NCI-H2196 treated with DMSO at 0.1 percent for 48 hours (cell line): Measurements from ENCODE around the gene GPATCH11.

Experiments
- DNase-seq: peaks from one replicate; lab custom pipeline; 2025; ENCODE audit not compliant: unreplicated experiment; lab: John Stamatoyannopoulos, UW

GPATCH11 gene

DNA sequence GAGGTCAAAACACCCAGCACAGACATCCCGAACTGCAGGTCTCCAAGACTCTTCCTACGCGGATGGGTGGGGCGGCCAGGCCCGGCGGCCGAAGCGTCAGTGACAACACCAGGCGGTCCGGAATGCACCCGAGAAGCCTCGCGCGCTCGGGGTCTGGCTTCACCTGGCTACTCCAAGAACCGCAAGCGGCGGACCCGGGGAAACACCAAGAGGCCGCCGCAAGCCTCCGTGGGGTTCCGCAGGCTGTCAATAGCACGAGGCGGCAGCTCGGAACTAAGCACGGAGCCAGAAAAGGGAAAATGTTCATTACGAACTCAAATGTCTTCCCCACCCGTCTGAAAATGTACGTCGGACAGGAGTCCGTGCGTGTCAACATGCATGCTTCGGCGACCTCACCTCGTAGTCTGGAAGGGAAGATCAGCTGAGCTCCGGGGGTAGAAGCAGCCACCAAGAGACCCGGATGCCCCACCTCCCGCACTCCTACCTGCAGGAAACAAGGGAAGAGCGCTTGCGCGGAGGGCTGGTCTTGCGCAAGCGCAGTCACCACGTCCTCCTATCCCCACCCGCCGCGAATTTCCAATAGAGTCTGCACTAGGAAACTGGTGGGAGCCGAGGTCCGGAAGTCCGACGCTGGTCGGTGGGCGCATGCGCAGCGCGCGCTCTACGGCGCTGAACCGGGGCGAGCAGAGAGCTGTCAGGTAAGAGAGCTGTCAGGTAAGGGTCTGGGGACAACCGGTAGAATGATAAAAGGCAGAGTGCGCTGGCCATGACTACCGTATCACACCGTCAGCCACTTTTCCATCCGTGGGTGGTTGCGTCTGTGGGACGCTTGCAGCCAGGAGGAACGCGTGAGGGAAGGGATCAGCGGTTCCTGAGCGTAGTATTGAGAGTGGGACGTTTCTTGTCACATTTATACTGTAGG is at the start of gene GPATCH11, which contains the start of gene HEATR5B:
GPATCH11 (plus strand) TSS at position 646 of the 922 bp plus-strand sequence. CDS start 3,864 bp downstream, outside the sequence.
HEATR5B (minus strand) TSS at position 500 of the 922 bp plus-strand sequence. CDS start 958 bp downstream, outside the sequence.
- DNase-seq = peak; percentile 93

DNA sequence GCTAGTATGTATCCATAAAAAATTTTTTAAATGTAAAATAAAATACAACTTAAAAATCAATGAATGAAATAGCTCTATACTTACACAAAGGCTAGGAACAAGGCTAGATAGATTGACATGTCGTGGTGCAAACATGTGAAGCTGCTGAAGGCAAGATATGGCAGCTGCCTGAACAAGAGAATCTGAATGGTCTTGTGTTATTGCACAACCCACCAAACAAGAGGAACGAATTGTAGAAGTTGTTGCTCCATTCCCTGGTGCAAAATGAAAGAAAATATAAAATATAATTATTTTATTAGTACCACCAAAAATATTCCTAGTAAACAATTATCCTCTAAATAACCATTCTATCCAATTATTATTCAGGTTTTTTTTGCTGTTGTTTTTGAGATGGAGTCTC is 46.5 kb upstream of the GPATCH11 start:
- no peak for DNase-seq

DNA sequence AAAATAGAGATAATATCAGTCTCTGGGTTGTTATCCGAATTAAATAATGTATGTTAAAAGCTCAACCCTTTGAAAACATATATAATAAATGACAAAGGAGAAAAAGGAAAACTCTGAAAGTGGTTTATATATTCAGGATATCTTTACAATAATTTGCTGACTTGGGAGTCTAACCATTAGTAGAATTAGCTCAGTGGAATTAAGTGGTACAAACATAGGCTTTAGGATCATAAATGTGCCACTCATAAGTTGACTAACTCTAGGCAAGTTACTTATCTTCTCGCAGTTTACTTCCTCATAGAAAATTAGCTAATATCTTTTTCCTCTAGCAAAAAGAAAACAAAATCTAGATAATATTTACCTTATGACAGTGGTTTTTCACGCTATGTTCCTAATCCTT is 44.7 kb upstream of the GPATCH11 start:
- no peak for DNase-seq

DNA sequence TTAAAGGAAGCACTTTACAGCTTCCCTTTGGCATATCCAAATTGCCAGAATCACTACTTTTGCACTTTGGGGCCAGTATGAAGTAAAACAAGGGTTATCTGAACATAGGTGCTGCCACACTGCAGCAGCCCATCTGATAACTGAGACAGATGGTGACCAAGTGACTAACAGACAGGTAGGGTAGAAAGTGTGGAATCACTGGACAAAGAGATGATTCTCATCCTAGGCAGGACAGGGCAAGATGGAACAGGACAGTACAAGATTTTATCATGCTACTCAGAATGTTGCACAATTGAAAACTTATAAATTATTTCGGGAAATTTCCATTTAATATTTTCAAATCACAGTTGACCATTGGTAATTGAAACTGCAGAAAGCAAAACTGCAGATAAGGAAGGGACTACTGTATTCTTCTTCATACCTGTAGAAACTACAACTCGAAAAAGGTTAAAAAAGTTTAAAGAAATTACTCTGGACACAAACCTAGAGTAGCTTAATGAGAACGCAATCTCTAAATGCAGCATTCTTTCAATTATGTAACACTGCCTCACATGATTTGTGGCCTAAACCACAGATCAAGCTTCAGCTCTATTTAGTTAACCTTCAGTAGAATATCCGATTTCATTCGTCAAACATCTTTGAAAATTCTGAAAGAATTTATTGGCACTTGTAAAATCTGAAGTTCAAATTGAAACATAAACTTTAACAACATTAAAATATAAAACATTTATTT is 31.6 kb upstream of the GPATCH11 start:
- DNase-seq = no peak

DNA sequence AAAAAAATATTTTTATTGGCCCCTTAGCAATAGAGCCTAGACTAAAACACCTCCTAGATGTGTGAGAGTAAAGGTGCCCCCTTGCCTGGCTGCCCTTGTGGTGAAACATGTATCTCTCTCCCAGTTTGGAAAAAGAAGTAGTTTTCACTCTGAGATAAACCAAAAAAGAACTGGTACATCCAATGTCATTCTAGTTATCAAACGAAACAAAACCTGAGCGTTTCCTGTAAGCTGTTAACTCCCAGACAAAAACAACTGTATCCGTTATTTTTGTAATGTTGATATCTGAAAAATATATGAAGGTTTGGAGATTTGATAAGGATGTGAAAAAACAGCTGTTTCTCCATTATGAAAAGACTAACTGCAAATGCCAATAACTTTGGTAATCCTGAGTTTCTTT is 24.5 kb upstream of the GPATCH11 start:
- no peak for DNase-seq

DNA sequence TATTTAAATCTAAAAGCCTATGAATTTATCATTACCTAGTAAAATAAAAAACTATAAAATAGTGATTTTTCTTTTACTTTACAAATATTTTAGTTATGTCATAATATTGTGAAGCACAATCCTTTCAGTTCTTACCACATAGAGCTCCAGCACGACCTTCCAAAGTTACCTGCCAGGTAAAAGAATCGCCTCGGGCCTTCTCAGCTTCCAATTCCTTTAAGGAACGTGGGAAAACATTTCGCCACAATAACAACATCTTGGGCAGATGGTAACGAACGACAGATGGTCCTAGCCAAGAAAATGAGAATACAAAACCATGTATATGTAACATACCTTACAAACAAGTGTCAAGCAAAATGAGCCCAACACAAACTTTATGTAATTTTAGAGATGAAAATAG is 23.9 kb upstream of the GPATCH11 start:
- DNase-seq = no peak

DNA sequence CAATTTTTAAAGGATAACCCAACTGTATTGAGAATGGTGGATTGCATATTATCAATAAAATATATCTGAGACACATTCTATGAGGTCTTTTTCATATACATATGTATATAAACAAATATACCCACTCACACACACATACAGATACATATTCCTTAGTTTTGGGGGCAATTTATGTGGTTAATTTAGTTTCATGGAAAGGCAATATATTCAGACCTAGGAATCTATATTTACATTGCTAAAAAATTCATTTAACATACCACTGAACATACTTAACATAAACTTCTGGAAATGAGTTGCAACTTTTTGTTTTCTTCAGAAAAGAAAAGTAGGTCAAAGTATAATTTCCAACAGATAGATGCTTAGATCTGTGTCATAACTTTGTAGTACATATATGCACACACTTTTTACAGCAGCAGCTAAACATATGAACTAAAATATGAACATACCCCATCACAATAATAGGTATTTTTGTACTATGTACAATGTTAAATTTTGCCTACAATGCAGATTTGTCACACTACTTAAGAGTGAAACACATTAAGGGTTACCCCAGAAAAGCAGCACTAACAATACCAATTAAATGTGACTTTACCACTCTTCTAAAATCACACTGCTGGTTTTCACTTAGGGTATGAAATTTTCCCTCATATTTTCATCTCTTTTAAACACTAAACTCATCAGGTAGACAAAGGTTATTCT is 23.2 kb upstream of the GPATCH11 start:
- DNase-seq = no peak

DNA sequence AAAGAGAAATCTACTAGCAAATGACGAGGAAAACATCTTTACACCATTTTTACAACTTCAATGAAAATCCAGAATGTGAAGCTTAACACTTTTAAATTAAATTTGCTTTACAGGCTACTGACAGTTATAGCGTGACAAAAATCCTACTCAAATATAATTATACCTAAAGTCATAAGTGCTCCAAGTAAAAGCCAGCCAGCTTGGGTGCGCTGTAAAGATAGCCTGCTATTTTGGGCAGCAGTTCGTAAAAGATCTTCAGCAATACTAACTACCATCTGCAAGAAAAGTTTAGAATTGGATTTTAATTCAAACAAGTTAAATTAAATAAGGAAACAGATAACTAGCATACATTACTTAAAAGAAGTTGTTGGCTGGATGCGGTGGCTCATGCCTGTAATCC is 22.5 kb upstream of the GPATCH11 start:
- no peak for DNase-seq

DNA sequence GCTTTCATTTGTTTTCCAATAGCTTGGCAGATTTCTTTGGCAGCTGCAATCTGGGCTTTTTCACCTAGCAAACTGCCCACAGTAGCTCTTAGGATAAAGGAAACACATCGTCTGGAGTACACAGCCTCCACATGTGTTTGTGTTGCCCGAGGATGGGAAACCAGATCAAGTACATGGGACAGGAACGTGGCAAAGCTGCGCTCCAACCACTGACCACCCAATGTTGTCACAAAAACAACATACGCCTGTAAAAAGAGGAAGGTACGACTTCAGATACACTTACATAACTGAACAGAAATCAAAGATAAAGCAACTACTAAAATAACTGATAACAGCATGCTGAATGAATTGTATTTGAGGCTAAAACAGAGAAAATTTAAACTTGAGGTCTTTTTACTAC is 15.6 kb upstream of the GPATCH11 start:
- no peak for DNase-seq

DNA sequence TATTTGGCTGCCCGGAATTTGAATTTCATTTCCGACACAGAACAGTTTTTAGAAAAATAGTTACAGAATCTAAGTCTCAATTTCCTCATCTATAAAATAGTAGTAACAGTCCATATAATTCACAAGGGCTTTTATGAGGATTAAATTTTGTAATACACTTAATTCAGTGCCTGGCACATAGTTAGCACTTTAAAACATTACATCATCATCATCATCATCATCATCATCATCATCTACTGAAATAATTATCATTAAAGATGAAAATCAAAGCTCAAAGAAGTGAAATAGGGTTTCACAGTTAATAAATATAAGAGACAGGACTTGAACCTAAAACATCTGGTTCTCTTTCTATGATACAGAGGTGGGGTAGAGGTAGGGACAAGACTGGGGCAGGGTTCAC is 13.4 kb upstream of the GPATCH11 start:
- DNase-seq = no peak

DNA sequence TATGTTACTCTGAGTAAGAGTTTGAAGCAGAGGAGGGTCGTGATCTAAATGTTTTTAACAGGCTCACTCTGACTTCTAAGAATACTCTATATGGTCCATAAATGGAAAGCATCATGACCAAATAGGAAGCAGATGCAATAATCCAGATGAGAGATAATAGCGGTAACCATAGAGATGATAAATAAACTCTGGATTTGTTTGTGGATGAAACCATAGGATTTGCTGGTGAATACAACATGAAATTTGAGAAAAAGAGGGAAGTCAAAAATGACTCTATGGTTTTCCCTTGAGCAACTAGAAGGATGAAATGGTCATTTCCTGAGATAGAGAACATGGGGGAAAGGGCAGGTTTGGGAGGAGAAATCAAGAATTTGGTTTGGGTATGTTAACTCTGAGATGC is 4.1 kb upstream of the GPATCH11 start:
- no peak for DNase-seq

DNA sequence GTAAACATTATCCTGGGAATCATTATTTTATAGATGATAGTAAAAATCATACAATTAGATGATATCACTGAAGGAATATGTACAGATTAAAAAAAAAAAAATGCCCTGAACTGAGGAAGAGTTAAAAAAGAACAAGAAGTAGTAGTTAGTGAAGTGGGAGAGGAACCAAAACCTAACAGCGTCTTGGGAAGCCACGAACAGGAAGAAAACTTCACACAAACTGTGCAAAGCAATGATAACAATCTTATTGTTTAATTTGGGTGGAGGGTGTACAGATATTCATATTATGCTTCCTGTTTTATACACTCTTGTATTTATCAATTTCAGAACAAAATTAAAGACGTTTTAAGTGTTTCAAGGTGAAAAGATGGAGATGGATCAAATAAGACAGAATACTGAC is 3.6 kb upstream of the GPATCH11 start:
- no peak for DNase-seq

DNA sequence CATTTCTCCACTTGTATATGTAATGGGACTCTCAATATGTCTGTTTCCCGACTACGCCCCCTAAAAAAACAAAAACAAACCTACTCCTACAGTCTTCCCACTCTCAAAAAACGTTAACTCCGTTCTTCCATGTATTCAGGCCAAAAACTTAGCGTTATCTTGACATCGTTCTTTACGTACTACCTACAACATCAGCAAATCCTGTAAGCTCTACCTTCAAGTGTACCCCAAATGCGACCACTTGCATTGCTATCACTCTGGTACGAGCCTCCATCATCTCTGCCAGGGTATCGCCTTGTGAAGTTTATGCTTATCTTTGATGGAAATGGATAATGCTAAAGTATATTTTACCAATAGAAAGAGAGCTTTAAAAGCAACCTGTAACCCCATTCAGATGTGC is 479 bp downstream of the GPATCH11 start:
- no peak for DNase-seq

DNA sequence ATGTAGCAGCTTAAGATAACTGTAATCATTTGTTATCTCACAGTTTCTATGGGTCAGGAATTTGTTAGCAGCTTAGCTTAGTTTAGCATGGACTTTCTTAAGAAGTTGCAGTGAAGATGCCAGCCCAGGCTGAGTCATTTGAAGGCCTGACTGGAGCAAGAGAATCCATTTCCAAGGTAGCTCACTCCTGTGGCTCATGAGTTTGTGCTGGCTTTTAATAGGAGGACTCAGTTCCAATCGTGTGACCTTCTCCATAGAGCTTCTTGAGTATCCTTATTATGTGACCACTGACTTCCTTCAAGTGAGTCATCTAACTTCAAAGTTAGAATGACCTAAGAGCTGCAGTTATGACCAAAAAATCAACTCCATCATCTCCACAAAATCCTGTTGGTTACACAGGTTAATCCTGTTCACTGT is 1.4 kb downstream of the GPATCH11 start:
- DNase-seq = no peak

DNA sequence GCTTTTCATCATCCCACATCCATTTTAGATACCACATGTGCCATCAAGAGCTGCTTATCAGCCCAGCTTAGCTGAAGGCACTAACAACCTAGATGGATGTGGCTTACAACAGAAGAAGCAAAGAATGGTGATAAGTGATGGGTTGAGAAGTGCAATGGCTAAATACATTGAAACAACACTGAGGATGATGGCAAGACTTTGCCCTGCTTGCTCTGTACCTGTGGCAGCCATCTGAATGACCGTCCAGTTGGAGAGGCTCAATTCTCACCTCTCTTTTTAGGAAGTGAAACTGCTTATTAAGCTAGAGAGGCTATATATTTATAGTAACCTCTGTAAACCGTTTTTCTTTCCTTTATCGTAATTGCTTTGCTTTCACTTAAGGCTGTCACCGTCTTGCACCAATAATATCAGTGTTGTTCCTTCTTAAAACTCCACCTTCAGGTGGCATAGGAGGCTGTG is 5.7 kb downstream of the GPATCH11 start:
- no peak for DNase-seq

DNA sequence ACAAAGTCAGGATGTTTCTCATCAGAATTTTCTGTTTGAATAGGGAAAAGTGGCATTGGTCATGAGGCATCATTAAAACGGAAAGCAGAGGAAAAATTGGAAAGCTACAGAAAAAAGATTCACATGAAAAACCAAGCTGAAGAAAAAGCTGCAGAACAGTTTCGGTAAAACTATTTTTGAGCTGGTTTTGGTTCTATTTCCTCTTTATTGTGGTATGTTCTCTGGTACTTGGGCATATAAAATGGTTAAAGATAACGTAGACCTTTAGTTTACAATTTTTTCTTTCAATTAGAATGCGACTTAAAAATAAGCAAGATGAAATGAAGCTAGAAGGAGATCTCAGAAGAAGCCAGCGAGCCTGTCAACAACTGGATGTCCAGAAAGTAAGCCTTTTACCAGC is 7.6 kb downstream of the GPATCH11 start:
- DNase-seq = no peak

DNA sequence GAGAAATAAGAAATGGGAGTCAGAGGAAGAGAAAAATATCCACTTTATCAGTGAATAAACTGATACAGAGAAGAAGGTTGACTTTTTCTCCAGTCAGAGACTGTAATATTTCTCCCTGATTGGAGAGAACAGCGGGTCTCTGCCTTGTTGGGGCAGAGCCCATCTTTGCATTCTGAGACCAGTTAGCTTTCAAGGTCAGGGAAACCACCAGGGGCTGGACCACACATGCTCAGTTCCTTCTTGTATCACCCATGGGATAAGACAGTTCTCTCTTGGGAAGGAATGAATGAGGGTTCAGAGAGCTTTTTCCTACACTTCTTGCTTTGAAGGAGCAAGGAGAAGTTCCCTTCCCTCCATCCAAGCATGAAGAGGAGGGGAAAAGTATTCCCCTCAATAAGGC is 12.2 kb downstream of the GPATCH11 start:
- no peak for DNase-seq

DNA sequence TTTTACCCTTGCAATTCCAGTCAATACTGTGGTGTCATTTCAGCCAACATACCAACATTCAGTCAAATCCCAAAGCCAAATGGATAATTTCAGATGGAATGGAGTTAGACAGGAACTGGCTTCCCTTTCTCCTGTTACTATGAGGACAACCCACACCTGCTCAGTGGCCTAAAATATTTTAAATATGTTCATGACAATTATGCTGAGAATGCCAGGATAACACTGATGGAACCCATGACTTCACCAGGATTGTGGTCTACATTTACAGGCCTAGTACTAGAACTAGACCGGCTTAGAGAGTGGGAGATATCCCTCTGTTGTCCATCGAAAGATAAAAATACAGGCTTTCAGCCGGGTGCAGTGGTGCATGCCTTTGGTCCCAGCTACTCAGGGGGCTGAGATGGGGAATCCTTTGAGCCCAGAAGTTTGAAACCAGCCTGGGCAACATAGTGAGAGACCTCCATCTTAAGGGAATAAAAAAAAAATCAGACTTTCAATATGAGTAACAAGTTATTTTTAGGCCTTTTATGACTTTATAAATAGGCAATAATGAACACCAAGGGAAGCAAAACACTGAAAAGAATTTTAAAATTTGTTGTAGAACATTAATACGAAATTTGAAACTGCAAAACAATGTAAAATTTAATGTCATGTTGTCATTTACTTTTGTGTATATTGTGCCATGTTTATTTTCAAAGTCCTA is 14.2 kb downstream of the GPATCH11 start:
- no peak for DNase-seq

DNA sequence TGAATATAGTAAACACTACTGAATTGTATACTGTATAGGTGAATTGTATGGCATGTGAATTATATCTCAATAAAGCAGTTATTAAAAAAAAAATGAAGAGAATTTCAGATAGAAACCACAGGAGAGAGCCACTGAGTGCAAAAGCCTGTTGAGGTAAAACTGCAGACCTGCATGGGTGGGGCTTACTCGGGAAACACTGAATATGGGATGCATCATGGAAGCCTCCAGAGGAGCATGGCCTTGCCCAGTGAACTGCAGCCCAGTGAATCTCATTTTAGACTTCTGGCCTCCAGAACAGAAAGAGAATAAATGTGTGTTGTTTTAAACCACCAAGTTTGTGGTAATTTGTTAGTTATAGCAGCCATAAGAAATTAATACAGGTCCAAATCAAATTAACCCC is 15.7 kb downstream of the GPATCH11 start:
- no peak for DNase-seq

DNA sequence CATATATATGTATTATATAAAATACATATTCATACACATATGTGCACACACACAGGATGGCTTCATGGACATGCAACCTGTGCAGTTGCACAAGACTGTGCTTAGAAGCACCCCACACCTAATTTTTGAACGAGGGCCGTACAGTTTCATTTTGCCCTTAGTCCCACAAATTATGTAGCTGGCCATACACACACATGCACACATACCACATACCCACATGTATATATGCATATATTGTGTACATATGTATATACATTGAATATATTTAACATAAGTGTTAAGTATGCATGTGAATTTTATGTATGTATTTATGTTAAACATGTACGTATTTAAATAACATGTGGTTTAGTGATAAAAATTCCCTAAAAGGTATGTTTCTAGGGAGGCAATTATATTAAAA is 18.3 kb downstream of the GPATCH11 start:
- DNase-seq = no peak

DNA sequence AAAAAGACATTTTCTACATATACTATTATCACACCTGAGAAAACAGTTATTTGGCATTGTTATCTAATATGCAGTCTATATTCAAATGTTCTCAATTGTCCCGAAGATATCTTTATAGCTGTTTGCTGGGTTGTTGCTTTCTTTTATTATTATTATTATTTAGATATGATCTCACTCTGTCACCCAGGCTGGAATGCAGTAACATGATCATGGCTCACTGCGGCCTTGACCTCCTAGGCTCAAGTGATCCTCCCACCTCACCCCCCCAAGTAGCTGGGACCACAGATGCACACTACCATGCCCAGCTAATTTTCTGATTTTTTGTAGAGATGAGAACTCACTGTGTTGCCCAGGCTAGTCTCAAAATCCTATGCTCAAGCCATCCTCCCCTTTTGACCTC is 19.9 kb downstream of the GPATCH11 start:
- no peak for DNase-seq
